Activated naive CD4-positive, alpha-beta T cell treated with anti-CD3 and anti-CD28 coated beads, Interleukin-2, amount 50 U/mL, for 24 hours (primary cell): ENCODE results near the gene EIF4E1B.

ENCODE experiments used
- H3K27ac Mint-ChIP-seq: one replicate; pipeline ENCODE4 v1.8.0; 2021; ENCODE audit warnings: mild to moderate bottlenecking, mixed read lengths
- H3K27me3 Mint-ChIP-seq: one replicate; pipeline ENCODE4 v1.8.0; 2021; ENCODE audit warnings: mixed read lengths
- H3K36me3 Mint-ChIP-seq: one replicate; pipeline ENCODE4 v1.8.0; 2021; ENCODE audit warnings: mixed read lengths
- H3K4me1 Mint-ChIP-seq: one replicate; pipeline ENCODE4 v1.8.0; 2021; ENCODE audit warnings: mixed read lengths
- H3K4me3 Mint-ChIP-seq: one replicate; pipeline ENCODE4 v1.8.0; 2021; ENCODE audit warnings: mild to moderate bottlenecking, mixed read lengths
- H3K9me3 Mint-ChIP-seq: one replicate; pipeline ENCODE4 v1.8.0; 2021; ENCODE audit warnings: mixed read lengths

Gene EIF4E1B

GRCh38 chr5:176647030-176647842, 16.8 kb downstream of the EIF4E1B start, which contains the start of gene TSPAN17:
TSS of gene TSPAN17 (plus strand) at chr5:176647484. CDS start at chr5:176647616, 132 bp downstream.
- Mint-ChIP-seq H3K36me3 (no peaks in the 10 kb centered on the region), H3K4me1 (peaks cover 50% of the 10 kb centered on the region), H3K27ac (peak within 1 kb of the TSS; percentile 35), H3K27me3 (no peaks in the 10 kb centered on the region), H3K9me3 (no peaks in the 10 kb centered on the region), H3K4me3 (peak within 1 kb of the TSS; percentile 74)

GRCh38 chr5:176647843-176648473, 17.5 kb downstream of the EIF4E1B start:
- Mint-ChIP-seq H3K4me3 (peak overlapping the region; percentile 74), H3K36me3 (no peaks in the 10 kb centered on the region), H3K27me3 (no peaks in the 10 kb centered on the region), H3K27ac (no peak overlapping the region), H3K4me1 (peaks cover 58% of the 10 kb centered on the region), H3K9me3 (no peaks in the 10 kb centered on the region)

GRCh38 chr5:176648474-176649194, 18.2 kb downstream of the EIF4E1B start:
- H3K9me3 Mint-ChIP-seq, result no peaks in the 10 kb centered on the region
- H3K4me3 Mint-ChIP-seq, result peak overlapping the region; percentile 74
- peaks cover 64% of the 10 kb centered on the region for H3K4me1 Mint-ChIP-seq
- H3K27me3 Mint-ChIP-seq, result no peaks in the 10 kb centered on the region
- peaks cover 5% of the 10 kb centered on the region for H3K36me3 Mint-ChIP-seq
- H3K27ac Mint-ChIP-seq, result peak overlapping the region; percentile 25

GRCh38 chr5:176650354-176650884, 19.9 kb downstream of the EIF4E1B start:
- Mint-ChIP-seq H3K36me3 (peaks cover 7% of the 10 kb centered on the region), H3K4me3 (no peak overlapping the region), H3K4me1 (peaks cover 78% of the 10 kb centered on the region), H3K27me3 (no peaks in the 10 kb centered on the region), H3K27ac (no peak overlapping the region), H3K9me3 (no peaks in the 10 kb centered on the region)

GRCh38 chr5:176651472-176651980, 21.1 kb downstream of the EIF4E1B start:
- no peak overlapping the region for H3K27ac Mint-ChIP-seq
- no peak overlapping the region for H3K4me3 Mint-ChIP-seq
- H3K27me3 Mint-ChIP-seq, result no peaks in the 10 kb centered on the region
- H3K36me3 Mint-ChIP-seq, result peaks cover 7% of the 10 kb centered on the region
- peaks cover 71% of the 10 kb centered on the region for H3K4me1 Mint-ChIP-seq
- no peaks in the 10 kb centered on the region for H3K9me3 Mint-ChIP-seq

- Mint-ChIP-seq H3K4me3 (no peak overlapping the region), H3K36me3 (peaks cover 7% of the 10 kb centered on the region), H3K4me1 (peaks cover 66% of the 10 kb centered on the region), H3K27ac (no peak overlapping the region), H3K9me3 (no peaks in the 10 kb centered on the region), H3K27me3 (no peaks in the 10 kb centered on the region)
Observed at GRCh38 chr5:176652136-176652535, 21.7 kb downstream of the EIF4E1B start.

- H3K36me3 Mint-ChIP-seq, result peaks cover 7% of the 10 kb centered on the region
- peak overlapping the region; percentile 52 for H3K27ac Mint-ChIP-seq
- peak overlapping the region; percentile 47 for H3K4me3 Mint-ChIP-seq
- H3K4me1 Mint-ChIP-seq, result peaks cover 71% of the 10 kb centered on the region
- H3K27me3 Mint-ChIP-seq, result no peaks in the 10 kb centered on the region
- H3K9me3 Mint-ChIP-seq, result no peaks in the 10 kb centered on the region
Observed at GRCh38 chr5:176653401-176654385, 23.2 kb downstream of the EIF4E1B start.

- H3K27ac Mint-ChIP-seq, result no peak overlapping the region
- H3K36me3 Mint-ChIP-seq, result peaks cover 7% of the 10 kb centered on the region
- H3K4me3 Mint-ChIP-seq, result no peak overlapping the region
- no peaks in the 10 kb centered on the region for H3K9me3 Mint-ChIP-seq
- peaks cover 74% of the 10 kb centered on the region for H3K4me1 Mint-ChIP-seq
- no peaks in the 10 kb centered on the region for H3K27me3 Mint-ChIP-seq
Observed at GRCh38 chr5:176654856-176655255, 24.4 kb downstream of the EIF4E1B start.

- Mint-ChIP-seq H3K9me3 (no peaks in the 10 kb centered on the region), H3K4me3 (no peak overlapping the region), H3K27me3 (no peaks in the 10 kb centered on the region), H3K27ac (no peak overlapping the region), H3K36me3 (peaks cover 7% of the 10 kb centered on the region), H3K4me1 (peaks cover 69% of the 10 kb centered on the region)
Observed at GRCh38 chr5:176656467-176656990, 26.1 kb downstream of the EIF4E1B start.

GRCh38 chr5:176658007-176658599, 27.6 kb downstream of the EIF4E1B start:
- peak overlapping the region; percentile 76 for H3K4me3 Mint-ChIP-seq
- H3K27me3 Mint-ChIP-seq, result no peaks in the 10 kb centered on the region
- H3K36me3 Mint-ChIP-seq, result peaks cover 7% of the 10 kb centered on the region
- H3K4me1 Mint-ChIP-seq, result peaks cover 53% of the 10 kb centered on the region
- no peaks in the 10 kb centered on the region for H3K9me3 Mint-ChIP-seq
- H3K27ac Mint-ChIP-seq, result no peak overlapping the region

GRCh38 chr5:176658817-176659511, 28.5 kb downstream of the EIF4E1B start:
- Mint-ChIP-seq H3K27ac (no peak overlapping the region), H3K27me3 (no peaks in the 10 kb centered on the region), H3K36me3 (no peaks in the 10 kb centered on the region), H3K4me1 (peaks cover 45% of the 10 kb centered on the region), H3K4me3 (peak overlapping the region; percentile 76), H3K9me3 (no peaks in the 10 kb centered on the region)

GRCh38 chr5:176659512-176659839, 29.0 kb downstream of the EIF4E1B start:
- Mint-ChIP-seq H3K4me1 (peaks cover 42% of the 10 kb centered on the region), H3K27ac (no peak overlapping the region), H3K27me3 (peaks cover 3% of the 10 kb centered on the region), H3K4me3 (peak overlapping the region; percentile 76), H3K9me3 (no peaks in the 10 kb centered on the region), H3K36me3 (no peaks in the 10 kb centered on the region)

GRCh38 chr5:176659860-176660461, 29.5 kb downstream of the EIF4E1B start:
- H3K4me3 Mint-ChIP-seq, result peak overlapping the region; percentile 58
- H3K36me3 Mint-ChIP-seq, result no peaks in the 10 kb centered on the region
- H3K27ac Mint-ChIP-seq, result no peak overlapping the region
- no peaks in the 10 kb centered on the region for H3K9me3 Mint-ChIP-seq
- H3K27me3 Mint-ChIP-seq, result peaks cover 3% of the 10 kb centered on the region
- H3K4me1 Mint-ChIP-seq, result peaks cover 39% of the 10 kb centered on the region
